ENCODE data around the gene HDAC4. TPM values are rescaled to one million over a fixed set of nuclear protein-coding genes. Genes with fewer than 3 reads are reported as not detected.

Gene HDAC4
- total and polyA plus RNA-seq, 9 donors = 7.0 to 74.0 (median 46.3) TPM

- no peak for TF ChIP-seq CTCF (IDR thresholded peaks at IDR 0.05)
- no peak for TF ChIP-seq EP300 (IDR thresholded peaks at IDR 0.05)
- TF ChIP-seq POLR2A (IDR thresholded peaks at IDR 0.05) = no peak
- intact Hi-C loops (cut with DNase I) = no loop called here
- H3K27me3 ChIP-seq = no peaks in the 10 kb centered on the region
- H3K4me3 ChIP-seq = no peak overlapping the region
- no peaks in the 10 kb centered on the region for H3K36me3 ChIP-seq
- 91 to 93% (median 92%) methylated on average over 27 of the region's 27 CpGs for WGBS, 3 donors
- DNase-seq = no peak
- no peak overlapping the region for H3K27ac ChIP-seq
- no peaks in the 10 kb centered on the region for H3K4me1 ChIP-seq (ENCODE audit: insufficient read depth)
- H3K9me3 ChIP-seq = no peaks in the 10 kb centered on the region
These were observed 308.1 kb downstream of the HDAC4 start for GRCh38 chr2:239092571-239093294.

GRCh38 chr2:239089884-239090283 lies 310.9 kb downstream of the HDAC4 start:
- Histone ChIP-seq H3K4me3 (no peak overlapping the region), H3K9me3 (no peaks in the 10 kb centered on the region), H3K27ac (no peak overlapping the region), H3K27me3 (no peaks in the 10 kb centered on the region), H3K36me3 (no peaks in the 10 kb centered on the region), H3K4me1 (ENCODE audit: insufficient read depth) (no peaks in the 10 kb centered on the region)
- intact Hi-C loops (cut with DNase I) = no loop called here
- no peak for DNase-seq
- TF ChIP-seq EP300 (IDR thresholded peaks at IDR 0.05) (no peak), POLR2A (IDR thresholded peaks at IDR 0.05) (no peak), CTCF (IDR thresholded peaks at IDR 0.05) (no peak)
- WGBS, 3 donors = 89 to 90% (median 90%) methylated on average over 13 of the region's 13 CpGs

GRCh38 chr2:239087046-239087710 lies 313.6 kb downstream of the HDAC4 start:
- H3K4me1 ChIP-seq (ENCODE audit: insufficient read depth) = no peaks in the 10 kb centered on the region
- no peak overlapping the region for H3K27ac ChIP-seq
- no peaks in the 10 kb centered on the region for H3K36me3 ChIP-seq
- intact Hi-C loops (cut with DNase I) = no loop called here
- H3K27me3 ChIP-seq = no peaks in the 10 kb centered on the region
- no peak overlapping the region for H3K4me3 ChIP-seq
- H3K9me3 ChIP-seq = no peaks in the 10 kb centered on the region
- DNase-seq = no peak
- TF ChIP-seq CTCF (IDR thresholded peaks at IDR 0.05) (no peak), POLR2A (IDR thresholded peaks at IDR 0.05) (no peak), EP300 (IDR thresholded peaks at IDR 0.05) (no peak)
- WGBS, 3 donors = 93 to 96% (median 94%) methylated on average over 21 of the region's 21 CpGs

GRCh38 chr2:239086325-239087020 lies 314.3 kb downstream of the HDAC4 start:
- Histone ChIP-seq H3K27ac (no peak overlapping the region), H3K27me3 (no peaks in the 10 kb centered on the region), H3K4me1 (ENCODE audit: insufficient read depth) (no peaks in the 10 kb centered on the region), H3K4me3 (no peak overlapping the region), H3K9me3 (no peaks in the 10 kb centered on the region), H3K36me3 (no peaks in the 10 kb centered on the region)
- WGBS, 3 donors = 91 to 92% (median 91%) methylated on average over 28 of the region's 28 CpGs
- TF ChIP-seq CTCF (IDR thresholded peaks at IDR 0.05) (no peak), EP300 (IDR thresholded peaks at IDR 0.05) (no peak), POLR2A (IDR thresholded peaks at IDR 0.05) (no peak)
- intact Hi-C loops (cut with DNase I) = no loop called here
- DNase-seq = no peak
